Stimulated activated CD4-positive, alpha-beta T cell treated with anti-CD3 and anti-CD28 coated beads, TNF-alpha, amount 100 ng/mL, for 24 hours (primary cell): ENCODE results near the gene PSMC1.
"Not testable (repeated sequence)": the region's sequence is repeated elsewhere in the genome, so short reads cannot be mapped to it uniquely, and the experiment has no call there.

Experiments used
- DNase-seq, 3 experiments: peaks; one replicate each; pipeline ENCODE4 v3.0.0-alpha.2; 2020; ENCODE audit warnings: low read depth in 3 of 3

The PSMC1 gene

GRCh38 chr14:90256354-90257131 lies at the start of gene PSMC1:
TSS of gene PSMC1 (plus strand) at chr14:90256553. CDS start at chr14:90256598, 45 bp downstream.
- peak; percentile 72 to 87 (median 85) for DNase-seq

DNA sequence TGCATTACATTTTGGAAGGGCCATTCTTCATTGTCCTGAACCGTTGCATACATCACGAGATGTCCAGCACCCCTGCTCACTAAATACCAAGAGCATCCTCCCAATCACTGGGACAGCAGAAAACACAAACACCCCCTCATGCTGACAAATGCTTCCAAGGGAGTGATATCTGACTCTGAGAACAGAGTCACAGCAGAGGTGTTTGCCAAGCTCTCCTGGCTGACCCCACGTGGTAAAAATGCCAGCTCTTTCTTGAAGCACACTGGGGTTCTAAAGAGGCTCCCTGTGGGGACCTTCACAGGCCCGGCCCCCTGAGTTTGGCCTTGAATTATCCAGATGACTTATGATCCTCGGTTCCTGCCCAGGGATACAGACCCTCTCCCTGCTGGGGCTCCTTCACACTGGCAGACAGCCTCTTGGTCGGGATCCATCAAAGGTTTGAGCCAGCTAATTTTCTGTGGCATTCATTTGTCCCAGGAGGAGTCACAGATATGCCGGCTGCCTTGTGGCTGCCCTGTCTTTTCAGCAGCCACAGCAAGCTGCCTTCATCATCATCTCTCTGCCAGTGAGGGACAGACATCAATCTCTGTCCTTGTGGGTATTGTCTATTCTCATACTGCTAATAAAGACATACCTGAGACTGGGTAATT lies 43.1 kb upstream of the PSMC1 start:
- DNase-seq, result no peak

- no peak for DNase-seq
Observed at GRCh38 chr14:90228478-90228877, 27.9 kb upstream of the PSMC1 start.

DNA sequence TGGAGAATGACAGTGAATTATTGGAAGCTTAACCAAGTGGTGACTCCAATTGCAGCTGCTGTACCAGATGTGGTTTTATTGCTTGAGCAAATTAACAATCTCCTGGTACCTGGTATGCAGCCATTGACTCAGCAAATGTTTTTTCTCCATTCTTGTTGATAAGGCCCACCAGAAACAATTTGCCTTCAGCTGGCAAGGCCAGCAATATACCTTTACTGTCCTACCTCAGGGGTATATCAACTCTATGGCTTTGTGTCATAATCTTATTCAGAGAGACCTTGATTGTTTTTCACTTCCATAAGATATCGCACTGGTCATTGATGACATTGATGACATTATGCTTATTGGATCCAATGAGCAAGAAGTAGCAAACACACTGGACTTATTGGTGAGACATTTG lies 26.4 kb upstream of the PSMC1 start:
- not testable (repeated sequence) for DNase-seq

GRCh38 chr14:90235179-90235976 lies 21.0 kb upstream of the PSMC1 start:
- peak; percentile 33 to 68 (median 45) for DNase-seq

DNA sequence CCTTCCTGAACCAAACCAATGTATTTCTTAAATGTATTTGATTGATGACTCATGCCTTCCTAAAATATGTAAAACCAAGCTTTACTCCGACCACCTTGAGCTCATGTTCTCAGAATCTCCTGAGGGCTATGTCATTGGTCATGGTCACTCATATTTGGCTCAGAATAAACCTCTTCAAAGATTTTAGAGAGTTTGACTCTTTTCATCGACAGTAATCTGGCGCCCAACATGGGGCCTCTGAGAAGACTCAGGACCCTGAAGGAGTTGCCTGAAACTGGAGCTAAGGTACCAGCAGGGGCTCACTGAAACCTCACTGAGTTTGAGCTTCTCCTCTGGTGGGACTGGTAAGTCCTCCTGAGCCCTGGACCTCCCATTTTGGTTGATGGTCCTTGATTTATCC lies 17.2 kb upstream of the PSMC1 start:
- DNase-seq, result no peak

DNA sequence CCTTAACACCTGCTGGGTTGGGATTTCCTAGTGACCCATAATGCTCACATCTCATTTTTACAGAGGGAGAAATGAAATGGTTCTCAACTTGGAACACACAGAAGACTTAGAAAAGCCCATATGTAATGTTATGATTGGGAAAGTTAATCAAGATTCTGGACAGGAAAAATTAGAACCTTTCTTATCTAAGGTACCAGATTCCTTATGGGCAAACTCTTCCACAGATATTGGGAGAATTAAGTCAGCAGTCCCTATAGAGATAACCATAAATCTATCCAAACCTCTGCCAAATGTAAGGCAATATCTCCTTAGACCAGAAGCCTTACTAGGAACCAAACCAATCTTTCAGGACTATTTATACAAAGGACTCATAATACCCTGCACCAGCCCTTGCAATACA lies 13.9 kb upstream of the PSMC1 start:
- no peak for DNase-seq

GRCh38 chr14:90246936-90247335 lies 9.4 kb upstream of the PSMC1 start:
- no peak for DNase-seq

- DNase-seq, result not testable (repeated sequence)
Observed at GRCh38 chr14:90247441-90247840, 8.9 kb upstream of the PSMC1 start.

GRCh38 chr14:90248594-90248993 lies 7.8 kb upstream of the PSMC1 start:
- no peak for DNase-seq

GRCh38 chr14:90253826-90254225 lies 2.5 kb upstream of the PSMC1 start:
- DNase-seq, result no peak

DNA sequence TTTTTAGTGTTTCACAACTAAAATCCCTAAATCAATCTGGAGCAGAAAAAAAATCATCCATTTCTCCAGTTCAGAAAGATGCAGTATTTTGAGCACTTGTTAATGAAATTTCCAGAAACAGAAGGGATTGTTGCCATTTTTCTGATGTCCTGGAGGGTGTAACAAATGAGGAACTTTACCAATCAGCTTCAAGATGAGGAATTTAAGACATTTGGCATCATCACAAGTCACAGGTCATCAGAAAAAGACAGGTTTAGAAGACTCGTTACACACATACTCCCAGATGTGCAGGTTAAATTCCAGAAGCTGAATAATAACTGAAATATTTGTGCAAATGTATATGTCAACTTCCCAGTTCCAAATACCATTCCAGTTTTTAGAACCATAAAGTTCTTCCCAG lies 482 bp upstream of the PSMC1 start:
- no peak for DNase-seq

DNA sequence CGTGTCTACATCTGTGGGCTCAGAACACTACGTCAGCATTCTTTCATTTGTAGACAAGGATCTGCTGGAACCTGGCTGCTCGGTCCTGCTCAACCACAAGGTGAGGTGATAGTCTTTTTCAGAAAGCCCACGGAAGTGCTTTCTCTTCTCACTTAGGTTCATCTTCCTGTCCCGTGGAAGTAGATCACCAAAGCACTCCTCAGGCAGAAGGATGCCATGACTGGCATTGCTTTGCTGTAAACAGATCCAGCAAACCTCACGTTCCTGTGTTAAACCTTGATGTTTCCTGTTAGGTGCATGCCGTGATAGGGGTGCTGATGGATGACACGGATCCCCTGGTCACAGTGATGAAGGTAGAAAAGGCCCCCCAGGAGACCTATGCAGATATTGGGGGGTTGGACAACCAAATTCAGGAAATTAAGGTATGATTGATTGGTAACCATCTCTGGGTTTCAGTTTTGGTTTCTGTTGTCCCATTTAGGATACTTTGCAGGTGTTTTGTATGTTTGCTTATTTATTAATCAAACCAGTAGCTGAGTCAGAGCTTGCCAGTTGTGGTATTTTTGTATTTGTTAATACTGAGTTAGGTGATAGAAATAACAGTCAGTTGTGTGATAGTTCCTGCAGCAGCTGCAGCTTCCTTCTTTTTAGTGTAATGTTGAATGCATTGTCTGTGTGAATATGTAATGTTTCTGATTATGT lies 7.5 kb downstream of the PSMC1 start:
- DNase-seq, result no peak

- no peak for DNase-seq
Observed at GRCh38 chr14:90266441-90267154, 10.2 kb downstream of the PSMC1 start.

GRCh38 chr14:90268420-90268819 lies 12.1 kb downstream of the PSMC1 start:
- DNase-seq, result no peak

DNA sequence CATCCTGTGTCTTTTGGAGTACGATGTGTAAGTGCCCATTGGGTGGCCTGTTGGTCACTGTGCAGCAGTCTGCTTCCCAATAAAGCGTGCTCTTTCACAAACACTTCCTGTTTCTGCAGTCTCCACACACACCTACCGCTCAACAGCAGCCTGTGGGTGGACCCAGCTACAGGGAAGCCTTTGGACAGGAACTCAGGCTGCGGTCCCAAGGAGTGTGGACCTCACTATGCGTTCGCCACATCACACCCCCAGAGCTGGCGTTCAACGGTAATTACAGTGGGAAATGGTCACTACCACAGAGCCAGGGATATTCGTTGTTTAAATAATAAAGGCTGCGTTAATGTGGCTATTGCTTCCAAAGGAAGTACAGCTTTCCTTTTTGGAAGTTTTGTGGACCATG lies 16.2 kb downstream of the PSMC1 start:
- DNase-seq, result no peak

GRCh38 chr14:90273532-90273931 lies 17.2 kb downstream of the PSMC1 start:
- no peak for DNase-seq

GRCh38 chr14:90274019-90274418 lies 17.7 kb downstream of the PSMC1 start:
- DNase-seq, result no peak

DNA sequence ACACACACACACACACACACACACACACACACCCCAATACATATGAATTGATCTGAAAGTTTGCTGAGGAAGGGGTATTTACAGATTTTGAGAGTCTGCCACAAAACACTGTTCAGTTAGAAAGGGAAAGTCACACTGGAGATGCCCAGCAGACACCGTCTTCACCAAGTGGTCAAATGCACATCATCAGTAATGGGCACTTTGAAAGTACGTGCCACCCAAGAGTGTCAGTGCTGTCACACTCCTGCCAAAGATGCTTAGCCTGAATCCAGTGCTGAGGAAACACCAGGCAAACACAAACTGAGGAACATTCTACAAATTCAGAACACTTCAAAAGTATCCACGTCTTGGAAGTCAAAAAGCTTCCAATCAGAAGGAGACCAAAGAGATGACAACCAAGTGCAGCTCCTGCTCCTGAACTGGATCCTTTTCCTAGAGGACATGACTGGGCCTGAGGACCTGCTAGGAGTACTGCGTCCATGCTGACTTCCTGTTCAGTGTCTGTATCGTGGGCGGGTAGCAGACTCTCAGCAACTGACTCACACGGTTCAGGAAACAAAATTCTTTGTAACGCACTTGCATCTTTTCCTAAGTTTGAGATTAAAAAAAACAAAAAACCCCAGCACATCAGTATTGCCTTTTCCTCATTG lies 18.6 kb downstream of the PSMC1 start:
- peak in 1 of 3 experiments; percentile 30 for DNase-seq

- no peak for DNase-seq
Observed at GRCh38 chr14:90275458-90275814, 19.1 kb downstream of the PSMC1 start.

- peak in 1 of 3 experiments; percentile 29 for DNase-seq
Observed at GRCh38 chr14:90275820-90276219, 19.5 kb downstream of the PSMC1 start.
